NK-92 treated with Interleukin-12 subunit alpha and Interleukin-12 subunit beta, amount 100 ng/mL, for 24 hours (cell line): ENCODE data around the gene MAP4K1.
"Not testable (repeated sequence)": the region's sequence is repeated elsewhere in the genome, so short reads cannot be mapped to it uniquely, and the experiment has no call there.

Experiments
- DNase-seq: peaks from one replicate; lab custom pipeline; 2025; lab: John Stamatoyannopoulos, UW

MAP4K1 gene

DNA sequence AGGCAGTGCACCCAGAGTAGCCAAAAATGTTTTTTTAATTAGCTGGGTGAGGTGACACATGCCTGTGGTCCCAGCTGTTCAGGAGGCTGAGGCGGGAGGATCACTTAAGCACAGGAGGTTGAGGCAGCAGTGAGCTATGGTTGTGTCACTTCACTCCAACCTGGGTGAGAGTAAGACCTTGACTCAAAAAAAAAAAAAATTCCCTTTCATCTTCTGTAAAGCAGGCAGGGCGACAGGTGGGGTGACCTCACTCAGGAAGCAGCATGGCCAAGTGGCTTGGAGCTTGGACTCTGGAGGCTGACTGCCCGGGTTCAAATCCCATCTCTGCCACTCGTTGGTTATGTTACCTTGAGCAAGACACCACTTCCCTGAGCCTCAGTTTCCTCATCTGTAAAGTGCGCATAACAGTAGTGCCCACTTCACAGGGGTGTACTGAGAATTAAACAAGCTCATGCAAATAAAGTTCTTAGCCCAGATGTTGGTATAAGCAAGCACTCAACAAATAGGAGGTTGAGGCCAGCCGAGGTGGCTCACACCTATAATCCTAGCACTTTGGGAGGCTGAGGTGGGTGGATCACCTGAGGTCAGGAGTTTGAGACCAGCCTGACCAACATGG, 48.3 kb downstream of the MAP4K1 start:
- no peak for DNase-seq

DNA sequence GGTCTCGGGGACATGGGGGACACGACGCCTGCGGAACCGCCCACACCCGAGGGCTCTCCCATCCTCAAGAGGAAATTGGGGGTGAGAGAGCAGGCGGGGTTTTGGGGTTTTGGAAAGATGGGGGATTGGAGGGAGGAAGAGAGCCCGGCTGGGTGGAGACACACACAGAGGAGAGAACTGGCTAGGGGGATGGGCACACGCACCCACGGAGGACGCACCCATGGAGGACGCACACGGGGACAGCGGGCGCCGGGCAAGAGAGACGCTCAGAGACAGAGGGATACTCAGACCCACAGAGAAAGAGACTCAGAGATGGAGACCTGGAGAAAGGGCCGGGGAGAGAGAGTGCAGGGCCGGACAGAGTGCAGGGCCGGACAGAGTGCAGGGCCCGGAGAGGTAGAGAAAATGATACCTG, 52.1 kb downstream of the MAP4K1 start:
- DNase-seq = no peak

DNA sequence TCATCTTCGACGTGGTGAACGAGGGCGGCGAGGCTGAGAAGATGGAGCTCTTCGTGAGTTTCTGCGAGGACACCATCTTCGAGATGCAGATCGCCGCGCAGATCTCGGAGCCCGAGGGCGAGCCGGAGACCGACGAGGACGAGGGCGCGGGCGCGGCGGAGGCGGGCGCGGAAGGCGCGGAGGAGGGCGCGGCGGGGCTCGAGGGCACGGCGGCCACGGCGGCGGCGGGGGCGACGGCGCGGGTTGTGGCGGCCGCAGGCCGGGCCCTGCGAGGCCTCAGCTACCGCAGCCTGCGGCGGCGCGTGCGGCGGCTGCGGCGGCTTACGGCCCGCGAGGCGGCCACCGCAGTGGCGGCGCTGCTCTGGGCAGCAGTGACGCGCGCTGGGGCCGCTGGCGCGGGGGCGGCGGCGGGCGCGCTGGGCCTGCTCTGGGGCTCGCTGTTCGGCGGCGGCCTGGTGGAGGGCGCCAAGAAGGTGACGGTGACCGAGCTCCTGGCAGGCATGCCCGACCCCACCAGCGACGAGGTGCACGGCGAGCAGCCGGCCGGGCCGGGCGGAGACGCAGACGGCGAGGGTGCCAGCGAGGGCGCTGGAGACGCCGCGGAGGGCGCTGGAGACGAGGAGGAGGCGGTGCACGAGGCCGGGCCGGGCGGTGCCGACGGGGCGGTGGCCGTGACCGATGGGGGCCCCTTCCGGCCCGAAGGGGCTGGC, 52.6 kb downstream of the MAP4K1 start:
- DNase-seq = no peak

DNA sequence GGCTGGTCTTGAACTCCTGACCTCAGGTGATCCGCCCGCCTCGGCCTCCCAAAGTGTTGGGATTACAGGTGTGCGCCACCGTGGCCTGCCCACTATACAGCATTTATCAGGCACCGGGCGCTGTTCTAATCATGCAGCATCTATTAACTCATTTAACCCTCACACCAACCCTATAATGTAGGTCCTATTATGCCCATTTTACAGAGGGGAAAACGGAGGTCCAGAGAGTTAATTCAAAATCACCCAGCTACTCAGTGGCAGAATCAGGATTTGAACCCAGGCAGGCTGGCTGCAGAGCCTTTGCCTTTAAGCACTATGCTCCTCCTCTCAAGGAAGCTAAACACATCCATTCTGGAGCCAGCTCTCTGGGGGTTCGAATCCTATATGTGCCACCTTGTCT, 54.3 kb downstream of the MAP4K1 start:
- DNase-seq = no peak

DNA sequence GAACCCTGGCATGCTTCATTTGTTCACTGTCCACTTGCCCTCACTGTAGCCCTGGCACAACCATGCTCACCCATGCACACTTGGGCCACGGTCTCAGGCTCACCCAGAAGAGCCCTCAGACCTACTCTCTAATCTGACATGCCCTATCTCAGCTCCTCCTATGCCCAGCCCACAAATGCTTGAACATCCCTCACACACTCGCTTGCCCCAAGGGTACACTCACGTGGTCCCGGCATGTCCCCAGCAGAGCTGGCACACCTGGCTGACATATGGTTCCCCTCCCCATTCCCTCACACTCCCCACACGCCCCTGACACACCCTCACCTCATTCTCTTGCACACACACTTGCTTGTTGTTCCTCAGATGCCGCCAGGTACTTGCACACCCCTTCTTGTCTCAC, 55.7 kb downstream of the MAP4K1 start:
- no peak for DNase-seq

DNA sequence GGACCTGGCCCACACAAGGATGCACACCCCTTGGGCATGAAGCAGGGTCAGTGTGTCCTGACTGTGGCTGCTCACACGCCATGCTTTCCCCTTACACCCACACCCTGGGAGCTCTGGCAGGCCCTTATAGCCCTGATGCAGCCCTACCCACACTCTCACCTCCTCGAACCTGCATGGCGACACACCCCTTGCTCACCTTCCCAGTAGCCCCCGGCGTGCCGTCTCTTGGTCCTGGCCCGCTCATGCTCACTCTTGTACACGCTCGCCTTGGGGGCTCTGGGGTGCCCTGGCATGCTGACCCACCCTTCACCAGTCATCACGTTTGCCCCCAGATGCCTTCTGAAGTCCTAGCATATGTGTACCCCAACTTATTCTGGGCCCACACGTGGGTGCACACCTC, 56.1 kb downstream of the MAP4K1 start:
- no peak for DNase-seq

DNA sequence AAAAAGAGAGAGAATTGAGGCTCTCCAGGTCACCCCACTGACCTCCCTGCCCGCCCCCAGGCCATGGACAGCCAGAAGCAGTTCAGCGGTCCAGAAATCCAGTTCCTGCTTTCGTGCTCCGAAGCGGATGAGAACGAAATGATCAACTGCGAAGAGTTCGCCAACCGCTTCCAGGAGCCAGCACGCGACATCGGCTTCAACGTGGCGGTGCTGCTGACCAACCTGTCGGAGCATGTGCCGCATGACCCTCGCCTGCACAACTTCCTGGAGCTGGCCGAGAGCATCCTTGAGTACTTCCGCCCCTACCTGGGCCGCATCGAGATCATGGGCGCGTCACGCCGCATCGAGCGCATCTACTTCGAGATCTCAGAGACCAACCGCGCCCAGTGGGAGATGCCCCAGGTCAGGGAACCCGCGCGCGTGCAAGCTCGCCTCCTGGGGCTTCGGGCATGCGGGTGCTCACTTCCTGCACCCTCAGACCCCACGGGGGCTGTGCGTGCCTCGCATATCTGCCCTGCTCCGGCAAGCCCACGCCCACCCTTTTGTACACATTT, 56.6 kb downstream of the MAP4K1 start:
- DNase-seq = no peak

DNA sequence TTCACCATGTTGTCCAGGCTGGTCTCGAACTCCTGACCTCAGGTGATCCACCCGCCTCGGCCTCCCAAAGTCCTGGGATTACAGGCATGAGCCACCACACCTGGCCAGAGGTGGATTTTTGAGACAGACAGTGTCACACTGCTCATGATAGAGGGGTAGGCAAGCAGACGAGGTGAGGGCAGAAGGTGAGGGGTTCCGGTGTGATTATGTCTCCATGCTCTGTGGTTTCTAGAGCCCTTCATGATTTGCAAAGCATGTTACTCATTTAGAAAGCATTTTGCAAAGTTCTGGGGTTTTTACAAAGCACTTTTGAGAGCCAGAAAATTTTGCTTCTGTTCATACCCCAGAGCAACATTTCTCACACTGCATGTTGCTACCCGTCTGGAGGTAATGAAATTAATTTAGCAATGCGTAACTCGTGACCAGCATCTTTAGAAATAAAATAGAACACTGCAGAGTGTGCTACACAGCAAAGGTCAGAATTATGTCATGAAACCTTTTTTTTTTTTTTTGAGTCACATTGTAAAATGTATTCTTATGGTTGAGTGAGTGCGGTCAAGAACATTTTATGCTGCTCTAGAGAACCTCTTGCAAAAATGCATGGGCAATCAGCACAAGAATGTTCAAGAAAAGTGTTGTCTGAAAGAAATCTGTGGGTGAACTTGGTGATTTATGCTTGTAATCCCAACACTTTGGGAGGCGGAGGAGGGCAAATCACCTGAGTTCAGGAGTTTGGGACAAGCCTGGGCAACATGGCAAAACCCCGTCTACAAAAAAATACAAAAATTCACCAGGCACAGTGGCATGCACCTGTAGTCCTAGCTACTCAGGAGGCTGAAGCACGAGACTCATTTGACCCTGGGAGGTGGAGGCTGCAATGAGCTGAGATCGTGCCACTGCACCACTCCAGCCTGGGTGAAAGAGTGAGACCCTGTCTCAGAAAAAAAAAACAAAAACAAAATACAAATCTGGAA, 58.0 kb downstream of the MAP4K1 start:
- DNase-seq = peak; percentile 64

DNA sequence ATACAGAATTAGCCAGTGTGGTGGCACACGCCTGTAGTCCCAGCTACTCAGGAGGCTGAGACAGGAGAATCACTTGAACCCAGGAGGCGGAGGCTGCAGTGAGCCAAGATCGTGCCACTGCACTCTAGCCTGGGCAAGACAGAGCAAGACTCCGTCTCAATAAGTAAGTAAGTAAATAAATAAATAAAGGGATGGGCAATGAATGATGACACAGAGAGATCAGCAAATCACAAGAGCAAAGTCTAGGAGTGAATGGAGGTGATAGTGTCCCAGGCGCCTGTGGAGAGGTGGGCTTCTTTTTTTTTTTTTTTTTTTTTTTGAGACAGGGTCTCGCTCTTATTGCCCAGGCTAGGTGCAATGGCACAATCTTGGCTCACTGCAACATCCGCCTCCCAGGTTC, 58.8 kb downstream of the MAP4K1 start:
- DNase-seq = not testable (repeated sequence)

DNA sequence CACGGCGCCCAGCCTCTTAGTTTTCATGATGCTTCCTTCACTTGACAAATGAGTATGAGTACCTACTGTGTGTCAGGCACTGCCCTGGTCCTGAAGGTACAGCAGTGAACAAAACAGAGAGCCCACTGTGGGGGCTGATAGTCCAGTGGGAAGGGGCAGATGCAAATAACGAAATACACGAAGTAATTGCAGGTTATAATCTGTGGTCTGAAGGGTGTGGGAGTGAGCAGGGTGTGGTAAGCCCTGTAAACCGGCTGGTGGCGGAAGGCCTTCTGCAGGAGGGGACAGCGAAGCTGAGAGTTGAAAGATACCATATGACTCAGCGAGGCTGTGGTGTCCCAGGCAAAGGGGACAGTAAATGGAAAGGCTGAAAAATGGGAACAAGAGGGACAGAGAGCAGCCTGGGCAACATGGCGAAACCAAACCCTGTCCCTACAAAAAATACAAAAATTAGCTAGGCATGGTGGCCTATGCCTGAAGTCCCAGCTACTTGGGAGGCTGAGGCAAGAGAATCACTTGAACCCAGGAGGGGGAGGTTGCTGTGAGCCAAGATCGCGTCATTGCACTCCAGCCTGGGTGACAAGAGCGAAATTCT, 60.5 kb downstream of the MAP4K1 start:
- peak; percentile 78 for DNase-seq

DNA sequence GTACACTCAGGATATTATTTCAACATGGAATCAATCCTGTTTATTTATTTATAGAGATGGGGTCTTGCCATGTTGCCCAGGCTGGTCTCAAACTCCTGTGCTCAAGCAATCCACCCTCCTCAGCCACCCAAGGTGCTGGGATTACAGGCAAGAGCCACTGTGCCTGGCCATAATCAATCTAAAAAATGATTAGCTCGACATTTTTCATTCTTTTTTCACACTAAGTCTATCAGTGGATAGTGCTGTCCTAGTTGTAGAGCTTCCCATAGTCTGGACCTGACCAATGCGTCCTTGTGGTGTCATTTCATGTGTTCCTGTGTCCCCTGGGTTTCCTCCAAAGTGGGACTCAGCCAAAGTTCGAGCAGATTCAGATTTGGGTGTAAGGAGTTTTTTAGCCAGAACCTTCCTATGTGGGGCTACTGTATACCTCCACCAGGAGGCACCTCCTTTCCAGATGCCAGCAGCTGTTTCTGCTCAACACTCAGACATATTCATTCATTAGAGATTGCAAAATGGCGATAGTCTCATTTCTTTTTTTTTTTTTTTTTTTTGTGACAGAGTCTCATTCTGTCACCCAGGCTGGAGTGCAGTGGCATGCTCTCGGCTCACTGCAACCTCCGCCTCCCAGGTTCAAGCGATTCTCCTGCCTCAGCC, 61.1 kb downstream of the MAP4K1 start:
- DNase-seq = peak; percentile 19

DNA sequence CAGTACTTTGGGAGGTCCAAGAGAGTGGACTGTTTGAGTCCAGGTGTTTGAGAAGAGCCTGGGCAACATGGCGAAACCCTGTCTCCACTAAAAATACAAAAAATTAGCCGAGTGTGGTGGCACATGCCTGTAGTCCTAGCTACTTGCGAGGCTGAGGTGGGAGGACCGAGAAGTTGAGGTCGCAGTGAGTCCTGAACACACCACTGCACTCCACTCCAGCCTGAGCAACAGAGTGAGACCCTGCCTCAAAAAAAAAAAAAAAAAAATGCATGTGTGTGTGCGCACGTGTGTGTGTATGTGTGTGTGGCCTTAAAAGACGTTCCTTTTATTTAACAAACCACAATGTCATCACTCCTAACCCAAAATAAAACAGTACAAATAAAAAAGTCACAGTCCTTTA, 62.6 kb downstream of the MAP4K1 start:
- DNase-seq = no peak

DNA sequence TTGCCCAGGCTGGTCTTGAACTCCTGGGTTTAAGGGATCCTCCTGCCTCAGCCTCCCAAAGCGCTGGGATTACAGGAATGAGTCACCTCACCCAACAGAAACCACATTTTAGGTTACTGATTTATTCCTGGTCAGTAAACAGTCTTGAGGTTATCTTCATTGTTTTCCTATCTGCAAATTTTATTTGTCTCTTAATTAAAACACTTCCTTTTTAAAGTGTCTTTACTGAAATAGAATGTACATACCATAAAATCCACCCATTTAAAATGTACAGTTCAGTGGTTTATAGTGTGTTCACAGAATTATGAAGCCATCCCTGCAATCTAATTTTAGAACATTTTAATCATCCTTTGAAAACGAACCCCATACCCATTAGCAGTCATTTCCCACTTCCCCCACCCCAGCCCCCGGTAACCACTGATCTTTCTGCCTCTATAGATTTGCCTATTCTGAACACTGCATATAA, 63.0 kb downstream of the MAP4K1 start:
- no peak for DNase-seq

DNA sequence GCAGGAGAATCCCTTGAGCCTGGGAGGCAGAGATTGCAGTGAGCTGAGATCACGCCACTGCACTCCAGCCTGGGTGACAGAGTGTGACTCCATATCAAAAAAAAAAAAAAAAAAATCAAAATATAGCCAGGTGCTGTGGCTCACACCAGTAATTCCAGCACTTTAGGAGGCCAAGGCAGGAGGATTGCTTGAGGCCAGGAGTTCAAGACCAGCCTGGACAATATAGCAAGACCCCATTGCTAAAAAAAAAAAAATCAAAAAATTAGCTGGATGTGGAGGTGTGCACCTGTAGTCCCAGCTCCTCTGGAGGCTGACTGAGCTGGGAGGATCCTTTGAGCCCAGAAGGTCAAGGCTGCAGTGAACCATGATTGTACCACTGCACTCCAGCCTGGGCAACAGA, 64.5 kb downstream of the MAP4K1 start:
- DNase-seq = not testable (repeated sequence)

DNA sequence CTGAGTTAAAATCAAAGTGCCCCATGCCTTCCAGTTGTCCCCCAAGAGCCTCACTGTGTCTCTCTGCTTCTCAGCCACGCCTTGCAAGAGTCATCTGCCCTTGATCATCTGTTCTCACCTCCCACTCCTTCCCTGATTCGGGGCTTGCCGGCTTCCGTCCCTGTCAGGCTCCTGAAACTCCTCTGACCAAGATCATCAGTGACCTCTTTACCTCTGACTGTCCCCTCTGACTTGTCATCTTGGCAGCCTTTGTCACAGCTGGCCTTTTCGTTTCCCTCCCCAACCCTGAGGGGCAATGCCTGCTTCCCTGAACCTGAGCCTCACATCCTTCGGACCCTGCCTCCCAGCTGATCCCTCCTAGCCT, 66.3 kb downstream of the MAP4K1 start:
- DNase-seq = no peak

DNA sequence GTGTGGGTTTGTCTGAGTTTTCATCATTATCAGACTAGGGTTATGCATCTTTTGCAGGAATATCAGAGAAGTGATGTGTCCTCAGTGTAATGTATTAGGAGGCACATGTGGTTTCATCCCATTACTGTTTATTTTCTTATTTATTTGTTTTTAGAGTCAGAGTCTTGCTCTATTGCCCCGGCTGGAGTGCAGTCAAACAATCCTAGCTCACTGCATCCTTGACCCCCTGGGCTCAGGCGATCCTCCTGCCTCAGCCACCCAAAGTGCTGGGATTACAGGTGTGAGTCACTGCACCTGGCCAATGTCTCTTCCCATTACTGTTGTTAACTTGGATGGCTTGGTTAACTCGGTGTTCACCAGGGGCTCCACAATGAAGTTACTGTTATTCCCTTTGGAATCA, 67.4 kb downstream of the MAP4K1 start:
- no peak for DNase-seq

DNA sequence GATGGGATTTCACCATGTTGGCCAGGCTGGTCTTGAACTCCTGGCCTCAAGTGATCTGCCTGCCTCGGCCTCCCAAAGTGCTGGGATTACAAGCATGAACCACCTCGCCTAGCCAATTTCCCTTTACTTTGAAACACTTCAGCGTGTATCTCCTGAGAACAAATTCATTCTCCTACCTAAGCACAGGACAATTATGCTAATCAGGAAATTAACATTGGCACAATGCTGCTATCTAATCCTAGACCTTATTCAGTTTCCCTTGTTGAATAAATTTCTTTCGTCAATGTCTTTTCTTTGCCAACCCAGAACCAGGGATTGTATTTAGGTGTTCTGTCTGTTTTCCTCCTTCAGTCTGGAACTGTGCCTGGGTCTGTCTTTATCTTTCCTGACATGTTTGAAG, 67.8 kb downstream of the MAP4K1 start:
- no peak for DNase-seq

DNA sequence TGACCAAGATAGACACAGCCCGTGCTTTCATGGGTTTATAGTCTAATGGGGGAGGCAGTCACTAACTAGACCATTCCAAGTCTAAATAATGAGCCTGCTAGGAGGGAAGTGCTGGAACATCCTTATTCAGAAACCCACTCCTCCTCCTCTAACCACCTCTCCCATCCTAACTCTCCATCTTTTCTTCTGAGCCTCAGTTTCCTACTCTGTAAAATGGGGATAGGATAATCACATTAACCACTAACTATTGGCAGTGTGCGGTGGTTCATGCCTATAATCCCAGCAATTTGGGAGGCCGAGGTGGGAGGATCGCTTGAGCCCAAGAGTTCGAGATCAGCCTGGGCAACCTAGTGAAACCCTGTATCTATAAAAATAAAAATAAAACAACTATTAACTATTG, 68.7 kb downstream of the MAP4K1 start:
- no peak for DNase-seq

DNA sequence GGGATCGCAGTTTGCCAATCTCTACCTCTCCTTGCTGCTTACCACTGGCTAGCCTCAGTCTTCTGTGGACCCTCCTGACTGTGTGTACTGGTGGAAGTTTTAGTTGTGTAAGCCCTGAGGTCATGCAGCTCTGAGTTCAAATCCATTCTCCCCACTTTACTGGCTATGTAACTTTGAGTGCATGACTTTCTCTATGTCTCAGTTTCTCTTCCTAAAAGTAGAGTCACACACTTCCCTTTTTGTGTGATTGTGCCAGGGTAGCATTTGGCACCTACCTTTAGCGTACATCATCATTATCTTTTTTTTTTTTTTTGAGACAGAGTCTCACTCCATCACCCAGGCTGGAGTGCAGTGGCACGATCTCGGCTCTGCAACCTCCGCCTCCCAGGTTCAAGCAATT, 70.3 kb downstream of the MAP4K1 start:
- DNase-seq = no peak

DNA sequence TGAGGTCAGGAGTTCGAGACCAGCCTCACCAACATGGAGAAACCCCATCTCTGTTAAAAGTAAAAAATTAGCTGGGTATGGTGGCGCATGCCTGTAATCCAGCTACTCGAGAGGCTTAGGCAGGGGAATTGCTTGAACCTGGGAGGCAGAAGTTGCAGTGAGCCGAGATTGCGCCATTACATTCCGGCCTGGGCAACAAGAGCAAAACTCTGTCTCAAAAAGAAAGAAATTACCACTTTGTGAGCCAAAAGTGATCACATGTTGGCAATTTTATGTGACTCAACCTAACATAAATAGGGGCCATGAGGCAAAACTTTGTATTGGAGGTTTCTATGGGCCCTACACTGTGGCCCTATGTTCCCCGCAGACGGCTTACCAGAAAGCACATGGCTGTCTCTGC, 72.2 kb downstream of the MAP4K1 start:
- no peak for DNase-seq

DNA sequence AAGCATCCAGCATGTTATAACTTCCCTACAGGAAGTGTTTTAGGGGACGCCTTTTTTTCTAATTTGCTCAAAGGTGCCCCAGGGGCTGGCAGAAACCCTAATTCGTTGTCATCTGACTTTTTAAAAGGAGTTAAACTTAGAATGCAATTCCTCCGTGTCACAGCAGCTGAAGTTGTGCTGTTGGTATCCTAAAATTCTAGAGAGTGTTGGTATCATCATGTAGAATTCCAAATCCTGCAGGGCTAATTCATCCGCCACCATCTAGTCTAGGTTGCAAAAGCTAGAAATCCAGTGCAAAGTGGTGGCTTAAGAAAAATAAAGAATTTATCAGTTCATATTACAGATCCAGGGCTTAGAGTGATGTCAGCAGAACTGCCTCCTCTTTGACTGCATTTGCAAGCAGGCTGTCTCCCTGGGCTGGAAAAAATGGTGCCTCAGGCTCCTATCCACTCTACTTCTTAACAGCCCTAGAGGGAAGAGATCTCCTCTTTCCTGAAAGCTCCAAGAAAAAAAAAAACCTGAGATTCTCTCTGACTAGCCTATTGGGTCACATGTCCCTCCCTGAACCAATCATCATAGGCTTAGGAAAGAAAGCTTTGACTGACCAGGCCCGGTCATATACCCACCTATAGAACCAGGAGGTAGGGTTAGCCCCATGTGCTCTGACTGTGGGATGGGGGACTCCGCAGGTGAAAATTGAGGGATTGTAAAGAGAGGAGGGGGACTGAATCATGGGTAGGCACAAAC, 73.0 kb downstream of the MAP4K1 start:
- no peak for DNase-seq
